Dedifferentiated amniotic fluid mesenchymal stem cell (primary cell): ENCODE measurements around the gene CD40.

Experiments
- DNase-seq: peaks from one replicate; pipeline ENCODE4 v3.0.0-alpha.2; 2016; ENCODE audit errors: extremely low spot score

Gene CD40

GRCh38 chr20:46122516-46123481, 4.7 kb downstream of the CD40 start:
- no peak for DNase-seq

- no peak for DNase-seq
Observed at GRCh38 chr20:46123482-46124245, 5.5 kb downstream of the CD40 start.

GRCh38 chr20:46126440-46127056, 8.4 kb downstream of the CD40 start:
- DNase-seq = no peak

- DNase-seq = no peak
Observed at GRCh38 chr20:46127396-46128010, 9.4 kb downstream of the CD40 start.

GRCh38 chr20:46128310-46129151, 10.4 kb downstream of the CD40 start:
- no peak for DNase-seq

DNA sequence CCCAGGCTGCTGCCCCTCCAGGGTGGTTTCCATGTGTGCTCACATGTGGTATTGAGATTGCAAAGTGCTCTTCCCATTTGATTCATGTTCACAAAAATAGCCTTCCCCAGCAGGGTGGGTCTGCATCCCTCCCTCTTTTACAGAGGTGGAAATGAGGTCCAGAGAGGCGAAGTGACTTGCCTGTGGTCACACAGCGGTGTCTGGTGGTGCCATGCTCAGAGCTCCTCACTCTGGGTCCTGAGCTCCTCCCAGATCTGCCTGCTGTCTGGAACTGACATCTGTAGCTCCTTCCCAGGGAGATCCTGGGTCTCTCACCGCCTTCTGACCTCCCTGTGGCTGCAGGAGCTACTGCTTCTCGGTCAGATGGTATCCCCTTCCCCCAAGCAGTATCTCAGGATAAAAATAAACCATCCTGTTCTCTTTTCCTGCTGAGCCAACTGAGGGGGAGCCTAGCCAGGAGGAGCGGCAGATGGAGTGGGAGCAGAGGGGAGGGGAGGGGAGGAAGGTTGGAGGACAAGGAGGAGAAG, 11.9 kb downstream of the CD40 start:
- no peak for DNase-seq

GRCh38 chr20:46130534-46130933, 12.4 kb downstream of the CD40 start:
- no peak for DNase-seq

DNA sequence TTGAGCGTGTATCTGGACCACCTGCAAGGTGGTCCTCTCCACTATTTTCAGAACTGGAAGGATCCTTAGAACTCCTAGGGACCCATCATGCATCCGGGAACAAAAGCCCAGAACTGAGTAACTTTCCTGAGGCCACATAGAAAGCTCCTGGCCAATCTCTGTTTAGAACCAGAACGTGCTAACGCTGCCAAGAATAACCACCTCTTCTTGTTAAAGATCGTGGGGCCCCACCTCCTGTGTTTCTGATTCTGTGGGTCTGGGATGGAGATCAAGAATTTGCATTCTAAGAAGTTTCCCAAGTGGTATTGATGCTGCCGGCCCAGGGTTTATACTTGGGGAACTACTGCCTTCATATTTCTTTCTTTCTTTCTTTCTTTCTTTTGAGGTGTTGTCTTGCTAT, 13.3 kb downstream of the CD40 start:
- DNase-seq = no peak

DNA sequence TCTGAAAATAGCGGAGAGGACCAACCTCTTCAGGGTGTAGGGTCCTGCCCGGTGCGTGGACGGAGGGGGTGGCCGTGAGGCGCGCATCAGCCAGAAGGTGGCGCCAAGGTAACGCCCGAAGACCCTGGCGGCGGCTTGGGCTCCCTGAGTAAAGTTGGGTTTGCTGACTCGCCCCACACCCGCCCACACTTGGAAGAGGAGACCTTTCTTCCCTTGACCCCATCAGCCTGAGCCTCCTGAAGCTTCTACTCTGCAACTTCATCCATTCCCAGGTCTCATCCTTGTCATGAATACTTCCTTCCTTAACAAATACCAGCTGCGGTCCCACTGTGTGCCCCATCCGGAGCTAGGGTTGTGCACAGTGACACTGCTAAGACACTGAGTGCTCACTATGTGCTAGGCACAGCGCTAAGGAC, 14.6 kb downstream of the CD40 start:
- peak; percentile 24 for DNase-seq

- DNase-seq = no peak
Observed at GRCh38 chr20:46133886-46134654, 16.0 kb downstream of the CD40 start.

DNA sequence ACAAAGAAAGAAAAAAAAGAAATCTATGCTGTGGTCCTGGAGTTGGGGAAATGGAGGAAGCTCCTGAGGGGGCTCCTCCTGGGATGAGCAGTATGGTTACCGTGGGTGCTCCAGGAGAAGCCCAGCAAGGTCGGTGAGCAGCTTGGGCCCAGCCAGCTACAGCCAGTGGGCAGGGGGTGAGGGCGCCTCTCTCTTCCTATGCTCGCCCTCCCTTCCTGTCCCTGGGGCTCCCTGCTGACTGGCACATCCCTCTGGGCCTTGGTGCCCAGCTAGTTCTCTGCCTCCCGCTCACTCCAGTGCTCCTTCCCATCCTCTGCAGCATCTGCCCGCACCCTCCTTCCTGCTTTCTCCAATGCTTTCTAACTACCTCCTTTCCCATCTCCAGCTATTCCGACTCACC, 16.6 kb downstream of the CD40 start:
- DNase-seq = no peak

- DNase-seq = no peak
Observed at GRCh38 chr20:46135856-46136633, 17.9 kb downstream of the CD40 start.

- no peak for DNase-seq
Observed at GRCh38 chr20:46137816-46138215, 19.7 kb downstream of the CD40 start.

DNA sequence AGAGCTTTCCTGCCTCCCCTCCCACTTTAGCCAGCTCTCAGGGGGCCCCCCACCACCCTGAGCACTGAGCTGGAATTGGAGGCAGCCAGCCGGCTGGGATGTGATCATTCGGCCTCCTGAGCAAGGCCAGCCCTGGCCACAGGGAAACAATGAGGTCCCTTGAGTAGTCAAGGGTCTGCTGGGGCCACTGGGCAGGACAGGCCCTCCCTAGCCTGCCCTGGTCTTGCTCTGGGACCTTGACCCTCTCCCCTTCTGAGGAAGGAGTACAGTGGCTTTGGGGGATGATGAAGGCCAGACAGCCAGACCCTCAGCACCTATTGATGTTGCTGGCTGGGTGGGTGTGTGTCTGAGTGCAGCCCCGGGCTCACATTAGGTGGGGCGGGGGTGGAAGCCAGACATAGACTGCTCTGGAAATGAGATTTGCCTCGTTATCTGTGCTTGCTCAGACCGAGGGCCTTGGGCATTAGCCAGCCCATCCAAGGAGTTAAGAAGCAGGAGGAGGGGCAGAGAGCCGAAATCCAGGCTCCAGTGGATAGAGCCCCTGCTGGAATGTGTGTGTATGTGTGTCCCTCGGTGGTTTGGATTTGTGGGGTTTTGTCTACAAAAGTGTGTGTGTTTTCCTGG, 21.3 kb downstream of the CD40 start:
- no peak for DNase-seq

GRCh38 chr20:46139908-46140482, 21.9 kb downstream of the CD40 start:
- DNase-seq = no peak

DNA sequence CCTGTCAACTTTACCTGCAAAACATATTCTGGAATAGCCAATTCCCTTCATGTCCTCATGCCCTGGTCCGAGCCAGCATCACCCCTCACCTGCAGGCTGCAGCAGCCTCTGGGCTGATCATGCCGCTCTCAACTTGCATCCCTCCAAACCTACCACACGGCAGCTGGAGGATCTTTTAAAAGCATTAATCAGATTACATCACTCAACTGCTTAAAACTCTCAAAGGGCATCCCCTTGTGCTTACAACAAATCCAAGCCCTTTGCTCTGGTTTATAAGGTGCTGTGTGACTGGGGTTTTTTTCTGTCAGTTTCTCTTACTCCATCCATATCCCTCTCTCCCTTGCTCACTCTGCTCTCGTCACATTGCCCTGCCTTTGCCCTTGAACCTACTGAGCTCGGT, 24.0 kb downstream of the CD40 start:
- no peak for DNase-seq

DNA sequence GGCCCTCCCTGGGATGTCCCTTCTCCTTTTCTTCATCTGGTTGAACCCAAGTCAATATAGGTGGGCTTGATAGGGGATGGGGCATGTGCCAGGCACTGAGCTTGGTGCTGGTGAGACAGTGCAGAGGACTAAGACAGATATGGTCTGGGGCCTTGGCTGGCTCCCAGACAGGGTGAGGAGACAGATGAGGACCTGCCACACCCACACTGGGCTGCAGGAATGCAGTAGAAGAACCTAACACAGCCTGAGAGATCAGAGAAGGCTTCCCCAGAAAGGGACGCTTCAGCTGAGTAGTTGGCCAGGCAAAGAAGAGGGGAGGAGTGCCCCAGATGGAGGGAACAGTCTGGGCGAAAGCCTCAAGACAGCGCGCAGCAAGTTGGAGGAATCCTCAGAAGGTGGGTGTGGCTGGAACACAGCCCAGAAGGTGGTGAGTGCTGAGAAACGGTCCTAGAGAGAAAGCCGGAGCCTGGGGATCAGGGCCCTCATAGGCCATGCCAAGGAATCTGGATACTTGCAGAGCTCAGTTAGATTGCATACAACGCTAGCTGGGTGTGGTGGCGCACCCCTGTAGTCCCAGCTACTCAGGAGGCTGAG, 26.4 kb downstream of the CD40 start:
- no peak for DNase-seq

GRCh38 chr20:46145713-46146112, 27.6 kb downstream of the CD40 start:
- no peak for DNase-seq
